WTC11 (cell line): ENCODE measurements around the gene COL2A1. TPM values are rescaled to one million over a fixed set of nuclear protein-coding genes. Genes with fewer than 3 reads are reported as not detected.

Experiments
- ATAC-seq: fragments of 200-7000 bp; cut with Tn5 transposase; 2 replicates; pipeline ENCODE4 v1.10.0; 2021; ENCODE audit warnings: mild to moderate bottlenecking, moderate library complexity
- CTCF ChIA-PET: fragments of 300-600 bp; sonication (Branson Sonifier 250); formaldehyde crosslinking; loops from one replicate; lab custom pipeline; 2021; ENCODE audit warnings: antibody characterized with exemption; lab: Charles Lee
- POLR2A ChIA-PET: fragments of 350-600 bp; sonication (Branson Sonifier 250); formaldehyde crosslinking; loops from one replicate; lab custom pipeline; 2021; ENCODE audit warnings: antibody characterized with exemption; lab: Charles Lee
- DNase-seq: peaks from one replicate; pipeline ENCODE4 v3.0.0; 2021; ENCODE audit warnings: low spot score
- H3K27ac Mint-ChIP-seq: 2 replicates; pipeline ENCODE4 v1.8.0; 2021; ENCODE audit warnings: mixed read lengths
- H3K27me3 Mint-ChIP-seq: 2 replicates; pipeline ENCODE4 v1.8.0; 2021; ENCODE audit warnings: low read depth, mild to moderate bottlenecking, moderate library complexity, mixed read lengths
- H3K36me3 Mint-ChIP-seq: 2 replicates; pipeline ENCODE4 v1.8.0; 2021; ENCODE audit warnings: mixed read lengths
- H3K4me1 Mint-ChIP-seq: 2 replicates; pipeline ENCODE4 v1.8.0; 2022; ENCODE audit warnings: mixed read lengths
- H3K4me3 Mint-ChIP-seq: 2 replicates; pipeline ENCODE4 v1.8.0; 2021; ENCODE audit warnings: mild to moderate bottlenecking, moderate library complexity, mixed read lengths
- H3K9me3 Mint-ChIP-seq: 2 replicates; pipeline ENCODE4 v1.8.0; 2021; ENCODE audit warnings: mixed read lengths
- ATF1 ChIP-seq: sonication (generic); formaldehyde crosslinking; IDR thresholded peaks from 2 replicates; pipeline ENCODE4 v1.8.1; 2023; ENCODE audit warnings: mild to moderate bottlenecking, moderate library complexity, missing genetic modification reagents
- CTCF ChIP-seq: fragments of 200-600 bp; IDR thresholded peaks from 2 replicates; pipeline ENCODE4 v1.8.0; 2022; ENCODE audit warnings: antibody characterized with exemption
- FOXP1 ChIP-seq: sonication (generic); formaldehyde crosslinking; IDR thresholded peaks from 2 replicates; pipeline ENCODE4 v1.8.0; 2022; ENCODE audit warnings: missing genetic modification reagents, mild to moderate bottlenecking, moderate library complexity, borderline replicate concordance
- GTF2I ChIP-seq: fragments of 250-450 bp; sonication (Bioruptor Pico); conservative IDR thresholded peaks from 2 replicates; pipeline ENCODE4 v1.4.0; 2021; ENCODE audit warnings: mild to moderate bottlenecking
- JUN ChIP-seq: sonication (generic); formaldehyde crosslinking; IDR thresholded peaks from 2 replicates; pipeline ENCODE4 v1.8.0; 2023; ENCODE audit warnings: mild to moderate bottlenecking, missing genetic modification reagents
- NR2C2 ChIP-seq: sonication (generic); formaldehyde crosslinking; IDR thresholded peaks from 2 replicates; pipeline ENCODE4 v1.8.0; 2022; ENCODE audit warnings: mild to moderate bottlenecking, missing genetic modification reagents
- RORB ChIP-seq: fragments of 250-450 bp; sonication (Bioruptor Pico); IDR thresholded peaks from 2 replicates; pipeline ENCODE4 v1.9.0; 2021; ENCODE audit warnings: mild to moderate bottlenecking
- SP1 ChIP-seq: sonication (generic); formaldehyde crosslinking; conservative IDR thresholded peaks from 2 replicates; pipeline ENCODE4 v1.8.1; 2022; ENCODE audit warnings: missing genetic modification reagents
- TEAD4 ChIP-seq: sonication (generic); formaldehyde crosslinking; IDR thresholded peaks from 2 replicates; pipeline ENCODE4 v1.8.0; 2022; ENCODE audit warnings: mild to moderate bottlenecking, missing genetic modification reagents
- USF1 ChIP-seq: sonication (generic); formaldehyde crosslinking; IDR thresholded peaks from 2 replicates; pipeline ENCODE4 v1.8.0; 2022; ENCODE audit warnings: mild to moderate bottlenecking, missing genetic modification reagents
- ZBTB21 ChIP-seq: sonication (generic); formaldehyde crosslinking; IDR thresholded peaks from 2 replicates; pipeline ENCODE4 v1.8.1; 2023; ENCODE audit warnings: mild to moderate bottlenecking, missing genetic modification reagents, borderline replicate concordance
- ZNF138 ChIP-seq: sonication (generic); formaldehyde crosslinking; conservative IDR thresholded peaks from 2 replicates; pipeline ENCODE4 v1.8.1; 2022; ENCODE audit warnings: mild to moderate bottlenecking, moderate library complexity, missing genetic modification reagents
- ZNF263 ChIP-seq: sonication (generic); formaldehyde crosslinking; IDR thresholded peaks from 2 replicates; pipeline ENCODE4 v1.8.1; 2022; ENCODE audit warnings: low read depth, mild to moderate bottlenecking, moderate library complexity, missing genetic modification reagents
- total RNA-seq: library from RNA; stranded (reverse); gene quantifications from 3 replicates; pipeline ENCODE4 v1.2.3, GENCODE V29; 2021
- TF ChIP-seq, protein P1 (sequence below): sonication (generic); formaldehyde crosslinking; IDR thresholded peaks from 2 replicates; pipeline ENCODE4 v1.8.0; 2023; ENCODE audit warnings: mild to moderate bottlenecking, missing genetic modification reagents
- TF ChIP-seq, protein P2 (sequence below): sonication (generic); formaldehyde crosslinking; IDR thresholded peaks from 2 replicates; pipeline ENCODE4 v1.8.1; 2022; ENCODE audit warnings: mild to moderate bottlenecking, moderate library complexity, missing genetic modification reagents
- TF ChIP-seq, protein P3 (sequence below): fragments of 250-450 bp; sonication (Bioruptor Pico); IDR thresholded peaks from 2 replicates; pipeline ENCODE4 v1.9.0; 2021; ENCODE audit warnings: mild to moderate bottlenecking

COL2A1 gene
- total RNA-seq, 1 experiment from 2014 or later = 20.9 TPM

DNA sequence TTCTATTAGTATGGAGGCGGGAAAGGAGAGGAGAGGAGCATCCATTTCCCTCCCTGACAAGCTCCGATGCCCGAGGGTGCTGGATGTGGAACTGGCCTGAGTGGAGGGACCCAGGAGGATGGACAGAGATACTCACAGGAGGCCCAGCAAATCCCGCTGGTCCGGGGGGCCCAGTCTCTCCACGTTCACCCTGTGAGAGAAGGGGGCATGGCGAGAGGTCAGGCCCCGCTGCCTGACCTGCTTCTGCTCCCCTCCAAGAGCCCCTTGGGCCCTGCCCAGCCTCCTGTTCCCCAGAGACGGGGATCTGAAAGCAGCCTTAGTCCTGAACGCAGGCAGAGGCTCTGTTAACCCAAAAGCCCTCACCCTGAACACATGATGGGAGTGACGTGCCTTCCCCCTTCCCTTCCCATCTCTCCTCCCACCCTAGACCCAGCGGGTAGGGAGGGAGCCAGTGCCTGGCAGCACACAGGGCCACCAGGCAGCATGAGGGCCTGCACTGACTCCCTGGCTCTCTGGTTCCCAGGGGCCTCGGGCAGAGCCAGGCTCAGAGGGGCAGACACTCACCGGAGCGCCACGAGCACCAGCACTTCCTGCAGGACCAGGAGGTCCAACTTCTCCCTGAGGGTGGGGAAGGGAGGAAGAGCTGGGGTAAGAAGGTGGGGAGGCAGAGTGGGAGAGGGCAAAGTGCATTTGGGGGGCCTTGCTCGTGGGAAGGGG is 23.3 kb downstream of the COL2A1 start (continued):
- TF ChIP-seq ZNF263 (CRISPR knock-in tag) (no peak), SP1 (no peak), ZNF138 (CRISPR knock-in tag) (no peak), TEAD4 (CRISPR knock-in tag) (no peak), NR2C2 (CRISPR knock-in tag) (no peak)
- TF ChIP-seq, protein P1, sequence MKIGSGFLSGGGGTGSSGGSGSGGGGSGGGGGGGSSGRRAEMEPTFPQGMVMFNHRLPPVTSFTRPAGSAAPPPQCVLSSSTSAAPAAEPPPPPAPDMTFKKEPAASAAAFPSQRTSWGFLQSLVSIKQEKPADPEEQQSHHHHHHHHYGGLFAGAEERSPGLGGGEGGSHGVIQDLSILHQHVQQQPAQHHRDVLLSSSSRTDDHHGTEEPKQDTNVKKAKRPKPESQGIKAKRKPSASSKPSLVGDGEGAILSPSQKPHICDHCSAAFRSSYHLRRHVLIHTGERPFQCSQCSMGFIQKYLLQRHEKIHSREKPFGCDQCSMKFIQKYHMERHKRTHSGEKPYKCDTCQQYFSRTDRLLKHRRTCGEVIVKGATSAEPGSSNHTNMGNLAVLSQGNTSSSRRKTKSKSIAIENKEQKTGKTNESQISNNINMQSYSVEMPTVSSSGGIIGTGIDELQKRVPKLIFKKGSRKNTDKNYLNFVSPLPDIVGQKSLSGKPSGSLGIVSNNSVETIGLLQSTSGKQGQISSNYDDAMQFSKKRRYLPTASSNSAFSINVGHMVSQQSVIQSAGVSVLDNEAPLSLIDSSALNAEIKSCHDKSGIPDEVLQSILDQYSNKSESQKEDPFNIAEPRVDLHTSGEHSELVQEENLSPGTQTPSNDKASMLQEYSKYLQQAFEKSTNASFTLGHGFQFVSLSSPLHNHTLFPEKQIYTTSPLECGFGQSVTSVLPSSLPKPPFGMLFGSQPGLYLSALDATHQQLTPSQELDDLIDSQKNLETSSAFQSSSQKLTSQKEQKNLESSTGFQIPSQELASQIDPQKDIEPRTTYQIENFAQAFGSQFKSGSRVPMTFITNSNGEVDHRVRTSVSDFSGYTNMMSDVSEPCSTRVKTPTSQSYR (CRISPR knock-in tag) = no peak

GRCh38 chr12:47980197-47980596 is 24.1 kb downstream of the COL2A1 start:
- no peak for TF ChIP-seq RORB (CRISPR knock-in tag)
- no peak for TF ChIP-seq JUN (CRISPR knock-in tag)
- no peak for TF ChIP-seq USF1 (CRISPR knock-in tag)
- TF ChIP-seq FOXP1 = no peak
- no peak for TF ChIP-seq ATF1 (CRISPR knock-in tag)
- no peak for TF ChIP-seq GTF2I
- TF ChIP-seq, protein P2, sequence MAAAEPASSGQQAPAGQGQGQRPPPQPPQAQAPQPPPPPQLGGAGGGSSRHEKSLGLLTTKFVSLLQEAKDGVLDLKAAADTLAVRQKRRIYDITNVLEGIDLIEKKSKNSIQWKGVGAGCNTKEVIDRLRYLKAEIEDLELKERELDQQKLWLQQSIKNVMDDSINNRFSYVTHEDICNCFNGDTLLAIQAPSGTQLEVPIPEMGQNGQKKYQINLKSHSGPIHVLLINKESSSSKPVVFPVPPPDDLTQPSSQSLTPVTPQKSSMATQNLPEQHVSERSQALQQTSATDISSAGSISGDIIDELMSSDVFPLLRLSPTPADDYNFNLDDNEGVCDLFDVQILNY (CRISPR knock-in tag) = no peak
- no peak for TF ChIP-seq CTCF
- TF ChIP-seq, protein P3, sequence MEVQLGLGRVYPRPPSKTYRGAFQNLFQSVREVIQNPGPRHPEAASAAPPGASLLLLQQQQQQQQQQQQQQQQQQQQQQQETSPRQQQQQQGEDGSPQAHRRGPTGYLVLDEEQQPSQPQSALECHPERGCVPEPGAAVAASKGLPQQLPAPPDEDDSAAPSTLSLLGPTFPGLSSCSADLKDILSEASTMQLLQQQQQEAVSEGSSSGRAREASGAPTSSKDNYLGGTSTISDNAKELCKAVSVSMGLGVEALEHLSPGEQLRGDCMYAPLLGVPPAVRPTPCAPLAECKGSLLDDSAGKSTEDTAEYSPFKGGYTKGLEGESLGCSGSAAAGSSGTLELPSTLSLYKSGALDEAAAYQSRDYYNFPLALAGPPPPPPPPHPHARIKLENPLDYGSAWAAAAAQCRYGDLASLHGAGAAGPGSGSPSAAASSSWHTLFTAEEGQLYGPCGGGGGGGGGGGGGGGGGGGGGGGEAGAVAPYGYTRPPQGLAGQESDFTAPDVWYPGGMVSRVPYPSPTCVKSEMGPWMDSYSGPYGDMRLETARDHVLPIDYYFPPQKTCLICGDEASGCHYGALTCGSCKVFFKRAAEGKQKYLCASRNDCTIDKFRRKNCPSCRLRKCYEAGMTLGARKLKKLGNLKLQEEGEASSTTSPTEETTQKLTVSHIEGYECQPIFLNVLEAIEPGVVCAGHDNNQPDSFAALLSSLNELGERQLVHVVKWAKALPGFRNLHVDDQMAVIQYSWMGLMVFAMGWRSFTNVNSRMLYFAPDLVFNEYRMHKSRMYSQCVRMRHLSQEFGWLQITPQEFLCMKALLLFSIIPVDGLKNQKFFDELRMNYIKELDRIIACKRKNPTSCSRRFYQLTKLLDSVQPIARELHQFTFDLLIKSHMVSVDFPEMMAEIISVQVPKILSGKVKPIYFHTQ (CRISPR knock-in tag) = no peak
- no peak for TF ChIP-seq ZBTB21 (CRISPR knock-in tag)
- no peak overlapping the region for H3K27ac Mint-ChIP-seq
- no peak for DNase-seq
- no peak for ATAC-seq
- no peaks in the 10 kb centered on the region for H3K9me3 Mint-ChIP-seq
- CTCF ChIA-PET = interaction anchor here (1.5 to 1.7 kb wide), 2 partner anchors 16 to 31 kb away, joined by 5 to 6 read pairs; partner anchors contain the start of gene TMEM106C
- POLR2A ChIA-PET = no interaction called here
- H3K36me3 Mint-ChIP-seq = no peaks in the 10 kb centered on the region
- no peak overlapping the region for H3K4me3 Mint-ChIP-seq
- H3K4me1 Mint-ChIP-seq = no peaks in the 10 kb centered on the region
- H3K27me3 Mint-ChIP-seq = peaks cover 3% of the 10 kb centered on the region; the same call in 1 of the 2 replicates
